HEK293T (cell line): ENCODE measurements around the gene MSH3.

Experiments
- LEF1 ChIP-seq: fragments of 450-650 bp; IDR thresholded peaks from 2 replicates; pipeline ENCODE4 v1.6.1; 2017; ENCODE audit warnings: mild to moderate bottlenecking, borderline replicate concordance
- SP1 ChIP-seq: fragments of 450-650 bp; IDR thresholded peaks from 2 replicates; pipeline ENCODE4 v1.6.1; 2017
- SUZ12 ChIP-seq: fragments of 450-650 bp; IDR thresholded peaks from 2 replicates; pipeline ENCODE4 v1.6.1; 2016; ENCODE audit warnings: mild to moderate bottlenecking

DNA sequence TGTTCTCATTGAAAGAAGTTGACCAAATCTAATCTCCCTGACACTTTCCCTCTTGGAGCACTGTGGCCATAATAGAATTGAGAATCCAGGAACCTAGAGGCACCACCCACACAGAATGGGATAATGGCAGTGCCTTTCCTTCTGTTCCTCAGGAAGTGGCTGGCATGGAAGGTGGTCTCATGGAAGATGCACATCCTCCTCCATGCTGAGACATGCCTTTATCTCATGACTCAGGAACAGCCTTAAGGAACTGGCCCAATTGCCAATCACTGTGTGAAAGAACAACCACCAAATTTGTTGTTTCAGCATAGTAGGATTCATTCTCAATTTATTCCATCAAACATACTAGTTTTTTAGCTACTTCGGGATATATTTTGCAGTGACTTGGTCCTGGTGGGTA, 168.2 kb downstream of the MSH3 start:
- TF ChIP-seq LEF1: no peak
- TF ChIP-seq SUZ12: no peak
- no peak for TF ChIP-seq SP1
